ENCODE measurements around the gene SP8. TPM values are rescaled to one million over a fixed set of nuclear protein-coding genes. Genes with fewer than 3 reads are reported as not detected.
"Not testable (repeated sequence)": the region's sequence is repeated elsewhere in the genome, so short reads cannot be mapped to it uniquely, and the experiment has no call there.

Gene SP8
- total RNA-seq: 1 to 10 TPM; 3.3 to 5.2 TPM
- 9.5 TPM for polyA plus RNA-seq (2013, experiment 1 of 2)
- polyA plus RNA-seq (2013, experiment 2 of 2): 8.1 TPM
- long read RNA-seq, experiment 1: 0 reads
- long read RNA-seq, experiment 2, partial matches to known transcripts: 1 of 5 reads
- long read RNA-seq, experiment 2, other reads (novel, unspliced or antisense): 1 of 5 reads
- long read RNA-seq, experiment 3, partial matches to known transcripts: 0 of 2 reads
- long read RNA-seq, experiment 3, other reads (novel, unspliced or antisense): 2 of 2 reads
- long read RNA-seq, experiment 4, partial matches to known transcripts: 0 of 3 reads
- long read RNA-seq, experiment 4, other reads (novel, unspliced or antisense): 3 of 3 reads

- H3K9ac ChIP-seq (ENCODE audit: extremely low read depth, low read length, poor library complexity, severe bottlenecking): peak within 1 kb of the TSS; percentile 75
- peaks cover 42% of the 10 kb centered on the region for H3K27me3 ChIP-seq (ENCODE audit: control insufficient read depth, insufficient read depth, low read length, poor library complexity, severe bottlenecking)
- H3K27ac Mint-ChIP-seq: peak within 1 kb of the TSS; percentile 91
- H3K4me1 Mint-ChIP-seq: peaks cover 43% of the 10 kb centered on the region
- no peaks in the 10 kb centered on the region for H3K9me3 ChIP-seq (ENCODE audit: control insufficient read depth, low read length)
- H3K27ac ChIP-seq (ENCODE audit: low read depth, low read length): peak within 1 kb of the TSS; percentile 55
- no peaks in the 10 kb centered on the region for H3K9me3 Mint-ChIP-seq
- peak within 1 kb of the TSS; percentile 91 for H3K4me3 ChIP-seq (ENCODE audit: low read length)
- H3K36me3 ChIP-seq (ENCODE audit: control insufficient read depth, insufficient read depth, low read length): no peaks in the 10 kb centered on the region
- H3K36me3 Mint-ChIP-seq (ENCODE audit: low read depth): no peaks in the 10 kb centered on the region
- peak within 1 kb of the TSS; percentile 76 for H3K4me3 Mint-ChIP-seq
- peaks cover 56% of the 10 kb centered on the region for H3K27me3 Mint-ChIP-seq (ENCODE audit: insufficient read depth)
- no peak for TF ChIP-seq CTCF (conservative IDR thresholded peaks at IDR 0.05)
- peak; percentile 92 for DNase-seq
- H3K4me1 ChIP-seq (ENCODE audit: control insufficient read depth, insufficient read depth, low read length): peaks cover 6% of the 10 kb centered on the region
- WGBS, 2 experiments (ENCODE audit: insufficient coverage in 1 of 2, insufficient read length in 1 of 2): 0% methylated on average over 17 to 50 of the region's 50 CpGs
Observed at GRCh38 chr7:20786779-20787659, at the start of gene SP8. TSS of gene SP8 (minus strand) at chr7:20786886. CDS start at chr7:20786798, 88 bp downstream.

- H3K4me1 ChIP-seq (ENCODE audit: control insufficient read depth, insufficient read depth, low read length); DNase-seq; H3K36me3 ChIP-seq (ENCODE audit: control insufficient read depth, insufficient read depth, low read length); H3K27me3 Mint-ChIP-seq (ENCODE audit: insufficient read depth); H3K27ac Mint-ChIP-seq; H3K4me3 Mint-ChIP-seq; H3K27ac ChIP-seq (ENCODE audit: low read depth, low read length); H3K9me3 Mint-ChIP-seq; H3K9me3 ChIP-seq (ENCODE audit: control insufficient read depth, low read length); H3K36me3 Mint-ChIP-seq (ENCODE audit: low read depth); H3K4me3 ChIP-seq (ENCODE audit: low read length); H3K27me3 ChIP-seq (ENCODE audit: control insufficient read depth, insufficient read depth, low read length, poor library complexity, severe bottlenecking); H3K9ac ChIP-seq (ENCODE audit: extremely low read depth, low read length, poor library complexity, severe bottlenecking): not testable (repeated sequence)
- H3K4me1 Mint-ChIP-seq: peaks cover 15% of the 10 kb centered on the region
- WGBS, 2 experiments (ENCODE audit: insufficient coverage in 1 of 2, insufficient read length in 1 of 2): 100% methylated on average over 1 of the region's 2 CpGs; no CpG with 5 or more reads in 1 of the 2 experiments
Observed at GRCh38 chr7:20836424-20836823, 49.7 kb upstream of the SP8 start.

GRCh38 chr7:20835111-20835750, 48.5 kb upstream of the SP8 start:
- Histone ChIP-seq H3K9ac (ENCODE audit: extremely low read depth, low read length, poor library complexity, severe bottlenecking) (no peak overlapping the region), H3K27me3 (ENCODE audit: control insufficient read depth, insufficient read depth, low read length, poor library complexity, severe bottlenecking) (no peaks in the 10 kb centered on the region), H3K27ac (ENCODE audit: low read depth, low read length) (no peak overlapping the region), H3K4me1 (ENCODE audit: control insufficient read depth, insufficient read depth, low read length) (peaks cover 11% of the 10 kb centered on the region), H3K9me3 (ENCODE audit: control insufficient read depth, low read length) (no peaks in the 10 kb centered on the region), H3K36me3 (ENCODE audit: control insufficient read depth, insufficient read depth, low read length) (no peaks in the 10 kb centered on the region), H3K4me3 (ENCODE audit: low read length) (no peak overlapping the region)
- TF ChIP-seq CTCF (conservative IDR thresholded peaks at IDR 0.05): no peak
- Mint-ChIP-seq H3K9me3 (no peaks in the 10 kb centered on the region), H3K27ac (no peak overlapping the region), H3K4me1 (peaks cover 20% of the 10 kb centered on the region), H3K27me3 (ENCODE audit: insufficient read depth) (peaks cover 3% of the 10 kb centered on the region), H3K36me3 (ENCODE audit: low read depth) (no peaks in the 10 kb centered on the region), H3K4me3 (peak overlapping the region; percentile 56)
- peak; percentile 68 for DNase-seq
- WGBS, 2 experiments (ENCODE audit: insufficient coverage in 1 of 2, insufficient read length in 1 of 2): 88 to 98% methylated on average over 9 to 14 of the region's 15 CpGs

Data from endodermal cell (in vitro differentiated cells).